SU-DHL-6 (cell line): ENCODE data around the gene NR2F2.

Experiments
- EZH2phosphoT487 ChIP-seq: fragments of 200-600 bp; sonication (generic), shearing (Covaris generic); conservative IDR thresholded peaks from 2 replicates; pipeline ENCODE4 v1.6.1; 2018; ENCODE audit warnings: mild to moderate bottlenecking, antibody characterized with exemption, low read length, moderate library complexity, mixed read lengths
- TF ChIP-seq, protein P1 (sequence below): fragments of 200-600 bp; sonication (generic); IDR thresholded peaks from one replicate; pipeline ENCODE4 v1.5.1; 2017; ENCODE audit warnings: antibody characterized with exemption, mild to moderate bottlenecking, low read length, moderate library complexity; ENCODE audit not compliant: insufficient read depth, poor library complexity, severe bottlenecking

DNA sequence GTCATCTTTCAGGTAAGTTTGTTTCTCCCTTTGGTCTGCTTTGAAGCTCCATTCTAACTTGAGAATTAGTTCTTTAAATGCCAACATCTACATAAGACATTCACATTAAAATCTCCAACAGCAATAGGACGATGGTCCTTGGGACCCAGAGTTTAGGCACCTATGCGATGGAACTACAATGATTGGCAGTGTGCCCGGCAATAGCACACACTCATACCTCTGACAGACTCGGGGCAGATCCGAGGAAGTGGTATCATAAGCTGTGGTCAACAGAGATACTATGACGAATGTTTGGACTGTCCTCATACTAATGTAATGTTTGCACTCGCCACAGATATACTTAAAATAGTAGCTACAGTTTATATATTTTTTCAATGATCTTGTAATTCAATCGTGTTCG is 34.2 kb upstream of the NR2F2 start:
- TF ChIP-seq, protein P1, sequence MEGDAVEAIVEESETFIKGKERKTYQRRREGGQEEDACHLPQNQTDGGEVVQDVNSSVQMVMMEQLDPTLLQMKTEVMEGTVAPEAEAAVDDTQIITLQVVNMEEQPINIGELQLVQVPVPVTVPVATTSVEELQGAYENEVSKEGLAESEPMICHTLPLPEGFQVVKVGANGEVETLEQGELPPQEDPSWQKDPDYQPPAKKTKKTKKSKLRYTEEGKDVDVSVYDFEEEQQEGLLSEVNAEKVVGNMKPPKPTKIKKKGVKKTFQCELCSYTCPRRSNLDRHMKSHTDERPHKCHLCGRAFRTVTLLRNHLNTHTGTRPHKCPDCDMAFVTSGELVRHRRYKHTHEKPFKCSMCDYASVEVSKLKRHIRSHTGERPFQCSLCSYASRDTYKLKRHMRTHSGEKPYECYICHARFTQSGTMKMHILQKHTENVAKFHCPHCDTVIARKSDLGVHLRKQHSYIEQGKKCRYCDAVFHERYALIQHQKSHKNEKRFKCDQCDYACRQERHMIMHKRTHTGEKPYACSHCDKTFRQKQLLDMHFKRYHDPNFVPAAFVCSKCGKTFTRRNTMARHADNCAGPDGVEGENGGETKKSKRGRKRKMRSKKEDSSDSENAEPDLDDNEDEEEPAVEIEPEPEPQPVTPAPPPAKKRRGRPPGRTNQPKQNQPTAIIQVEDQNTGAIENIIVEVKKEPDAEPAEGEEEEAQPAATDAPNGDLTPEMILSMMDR = no peak
- TF ChIP-seq EZH2phosphoT487 = no peak
